Endothelial cell (in vitro differentiated cells): ENCODE results near the gene NXPH3. TPM values are rescaled to one million over a fixed set of nuclear protein-coding genes. Genes with fewer than 3 reads are reported as not detected.

Experiments used
- DNase-seq: peaks from one replicate; pipeline ENCODE4 v3.0.0; 2021; ENCODE audit warnings: low spot score
- H3K27ac Mint-ChIP-seq: one replicate; pipeline ENCODE4 v1.8.0; 2021; ENCODE audit warnings: mixed read lengths, inconsistent platforms; ENCODE audit not compliant: unreplicated experiment
- H3K27me3 Mint-ChIP-seq: one replicate; pipeline ENCODE4 v1.8.0; 2021; ENCODE audit warnings: mild to moderate bottlenecking, moderate library complexity, mixed read lengths, inconsistent platforms; ENCODE audit not compliant: unreplicated experiment
- H3K36me3 Mint-ChIP-seq: one replicate; pipeline ENCODE4 v1.8.0; 2021; ENCODE audit warnings: mild to moderate bottlenecking, low read depth, mixed read lengths, inconsistent platforms; ENCODE audit not compliant: unreplicated experiment
- H3K4me1 Mint-ChIP-seq: one replicate; pipeline ENCODE4 v1.8.0; 2021; ENCODE audit warnings: mild to moderate bottlenecking, mixed read lengths, inconsistent platforms; ENCODE audit not compliant: unreplicated experiment
- H3K4me3 Mint-ChIP-seq: one replicate; pipeline ENCODE4 v1.8.0; 2021; ENCODE audit warnings: mild to moderate bottlenecking, mixed read lengths, inconsistent platforms; ENCODE audit not compliant: unreplicated experiment
- H3K9me3 Mint-ChIP-seq: one replicate; pipeline ENCODE4 v1.8.0; 2021; ENCODE audit warnings: mixed read lengths, inconsistent platforms; ENCODE audit not compliant: unreplicated experiment
- total RNA-seq: library from RNA; stranded (reverse); fragmentation: NEBNext Ultra II Directional; extraction: Animal tissue kit (Norgen Biotek cat#: 25700); gene quantifications from one replicate; pipeline ENCODE4 v1.2.1, GENCODE V29; 2021; ENCODE audit not compliant: unreplicated experiment
- TF ChIP-seq, protein P1 (sequence below): fragments of 200-600 bp; sonication (generic); IDR thresholded peaks from one replicate; pipeline ENCODE4 v1.5.0; 2021; ENCODE audit warnings: antibody characterized with exemption; ENCODE audit not compliant: unreplicated experiment

Gene NXPH3
- total RNA-seq, 1 donor from 2014 or later = 6.6 TPM

DNA sequence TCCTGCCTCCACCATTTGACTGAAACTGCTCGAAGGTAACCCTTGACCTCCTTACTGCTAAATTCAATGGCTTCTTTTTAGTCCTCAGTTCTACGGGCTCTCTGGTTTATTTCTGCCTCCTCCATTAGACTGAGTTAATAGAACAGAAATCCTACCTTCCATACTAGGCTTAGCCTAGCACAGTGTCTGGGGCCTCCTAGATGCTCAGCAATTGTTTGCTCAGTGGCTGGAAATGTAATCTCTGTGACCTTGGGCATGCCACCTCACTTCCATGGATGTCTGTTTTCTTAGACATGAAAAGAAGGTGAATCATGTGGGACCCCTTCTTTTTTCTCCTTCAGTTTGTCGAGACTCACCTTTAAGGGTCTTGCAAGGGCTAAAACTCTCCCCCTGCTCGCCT lies 19.7 kb downstream of the NXPH3 start:
- Mint-ChIP-seq H3K36me3 (peaks cover 25% of the 10 kb centered on the region), H3K9me3 (no peaks in the 10 kb centered on the region), H3K4me1 (peaks cover 26% of the 10 kb centered on the region), H3K27ac (no peak overlapping the region), H3K27me3 (peaks cover 7% of the 10 kb centered on the region), H3K4me3 (peak overlapping the region; percentile 19)
- no peak for DNase-seq
- TF ChIP-seq, protein P1, sequence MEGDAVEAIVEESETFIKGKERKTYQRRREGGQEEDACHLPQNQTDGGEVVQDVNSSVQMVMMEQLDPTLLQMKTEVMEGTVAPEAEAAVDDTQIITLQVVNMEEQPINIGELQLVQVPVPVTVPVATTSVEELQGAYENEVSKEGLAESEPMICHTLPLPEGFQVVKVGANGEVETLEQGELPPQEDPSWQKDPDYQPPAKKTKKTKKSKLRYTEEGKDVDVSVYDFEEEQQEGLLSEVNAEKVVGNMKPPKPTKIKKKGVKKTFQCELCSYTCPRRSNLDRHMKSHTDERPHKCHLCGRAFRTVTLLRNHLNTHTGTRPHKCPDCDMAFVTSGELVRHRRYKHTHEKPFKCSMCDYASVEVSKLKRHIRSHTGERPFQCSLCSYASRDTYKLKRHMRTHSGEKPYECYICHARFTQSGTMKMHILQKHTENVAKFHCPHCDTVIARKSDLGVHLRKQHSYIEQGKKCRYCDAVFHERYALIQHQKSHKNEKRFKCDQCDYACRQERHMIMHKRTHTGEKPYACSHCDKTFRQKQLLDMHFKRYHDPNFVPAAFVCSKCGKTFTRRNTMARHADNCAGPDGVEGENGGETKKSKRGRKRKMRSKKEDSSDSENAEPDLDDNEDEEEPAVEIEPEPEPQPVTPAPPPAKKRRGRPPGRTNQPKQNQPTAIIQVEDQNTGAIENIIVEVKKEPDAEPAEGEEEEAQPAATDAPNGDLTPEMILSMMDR = no peak

DNA sequence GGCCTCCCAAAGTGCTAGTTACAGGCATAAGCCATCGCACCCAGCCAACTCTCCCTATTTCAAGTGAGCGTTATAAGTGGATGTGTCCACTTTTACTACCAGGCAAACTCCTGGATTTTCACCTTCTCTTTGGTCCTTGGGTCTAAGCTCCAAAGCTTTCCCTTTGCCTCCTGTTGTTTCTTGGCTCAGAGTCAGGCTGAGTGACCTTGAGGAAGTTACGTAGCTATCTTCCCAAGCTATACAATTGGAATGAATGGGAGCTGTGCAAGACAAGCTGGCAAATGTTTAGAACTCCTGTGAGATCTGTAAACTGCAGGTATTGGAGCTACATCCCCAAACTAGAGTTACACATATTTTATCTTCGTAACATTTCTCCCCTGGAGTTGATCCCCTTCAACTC lies 20.3 kb downstream of the NXPH3 start:
- H3K4me1 Mint-ChIP-seq = peaks cover 26% of the 10 kb centered on the region
- H3K9me3 Mint-ChIP-seq = no peaks in the 10 kb centered on the region
- no peak for DNase-seq
- peaks cover 8% of the 10 kb centered on the region for H3K27me3 Mint-ChIP-seq
- H3K36me3 Mint-ChIP-seq = peaks cover 25% of the 10 kb centered on the region
- no peak overlapping the region for H3K27ac Mint-ChIP-seq
- H3K4me3 Mint-ChIP-seq = no peak overlapping the region
- TF ChIP-seq, protein P1 = no peak

DNA sequence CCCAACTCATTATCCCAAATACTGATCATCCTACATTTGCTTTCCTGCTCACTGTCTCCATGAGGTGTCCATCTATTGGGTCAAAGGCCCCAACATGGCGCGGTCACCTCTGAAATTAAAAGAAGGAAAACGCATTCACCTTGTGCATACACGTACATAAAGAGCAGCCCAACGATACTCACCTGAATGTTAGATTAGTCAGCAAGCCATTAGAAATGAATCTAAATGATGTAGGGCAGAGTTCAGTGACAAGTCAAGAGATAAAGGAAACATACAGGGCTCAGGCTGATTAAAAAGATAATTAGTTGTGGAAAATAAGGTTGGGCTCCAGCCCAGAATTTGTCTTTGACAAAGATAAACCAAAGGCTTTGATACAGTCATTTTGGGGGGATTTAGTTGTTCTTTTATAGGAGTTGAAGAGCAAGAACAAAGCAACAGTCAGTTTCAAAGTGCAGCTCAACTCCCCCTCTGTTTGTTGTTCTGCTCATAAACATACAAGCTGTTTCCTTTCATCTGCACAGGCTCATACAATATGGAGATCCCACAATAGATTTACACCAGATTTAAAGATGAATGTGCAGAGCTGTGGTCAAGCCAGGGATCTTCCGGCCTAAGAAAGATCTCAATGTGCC lies 21.1 kb downstream of the NXPH3 start:
- Mint-ChIP-seq H3K27me3 (peaks cover 6% of the 10 kb centered on the region), H3K4me1 (peaks cover 25% of the 10 kb centered on the region), H3K27ac (no peak overlapping the region), H3K4me3 (peak overlapping the region; percentile 45), H3K9me3 (no peaks in the 10 kb centered on the region), H3K36me3 (peaks cover 26% of the 10 kb centered on the region)
- TF ChIP-seq, protein P1 = no peak
- no peak for DNase-seq

DNA sequence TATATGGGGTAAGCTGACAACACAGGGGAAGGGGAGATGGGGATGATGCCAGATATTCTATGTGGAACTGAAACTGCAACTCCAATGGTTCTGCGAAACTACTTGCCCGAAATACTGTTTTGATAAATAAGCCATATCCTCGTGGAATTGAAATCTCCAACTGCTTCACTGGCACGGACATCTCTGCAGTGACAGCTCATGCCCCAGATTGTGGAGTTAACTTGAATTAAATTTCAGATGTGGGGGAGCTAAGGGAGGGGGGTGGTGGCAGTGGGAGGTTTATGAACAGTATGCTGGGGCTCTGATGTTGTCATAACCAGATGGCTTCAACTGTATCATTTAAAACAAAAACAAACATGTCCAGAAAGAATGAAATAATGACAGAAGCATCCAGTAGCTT lies 21.8 kb downstream of the NXPH3 start:
- H3K36me3 Mint-ChIP-seq = peaks cover 23% of the 10 kb centered on the region
- H3K27me3 Mint-ChIP-seq = peaks cover 4% of the 10 kb centered on the region
- TF ChIP-seq, protein P1 = no peak
- H3K27ac Mint-ChIP-seq = no peak overlapping the region
- H3K4me1 Mint-ChIP-seq = peaks cover 21% of the 10 kb centered on the region
- H3K4me3 Mint-ChIP-seq = no peak overlapping the region
- no peaks in the 10 kb centered on the region for H3K9me3 Mint-ChIP-seq
- no peak for DNase-seq

DNA sequence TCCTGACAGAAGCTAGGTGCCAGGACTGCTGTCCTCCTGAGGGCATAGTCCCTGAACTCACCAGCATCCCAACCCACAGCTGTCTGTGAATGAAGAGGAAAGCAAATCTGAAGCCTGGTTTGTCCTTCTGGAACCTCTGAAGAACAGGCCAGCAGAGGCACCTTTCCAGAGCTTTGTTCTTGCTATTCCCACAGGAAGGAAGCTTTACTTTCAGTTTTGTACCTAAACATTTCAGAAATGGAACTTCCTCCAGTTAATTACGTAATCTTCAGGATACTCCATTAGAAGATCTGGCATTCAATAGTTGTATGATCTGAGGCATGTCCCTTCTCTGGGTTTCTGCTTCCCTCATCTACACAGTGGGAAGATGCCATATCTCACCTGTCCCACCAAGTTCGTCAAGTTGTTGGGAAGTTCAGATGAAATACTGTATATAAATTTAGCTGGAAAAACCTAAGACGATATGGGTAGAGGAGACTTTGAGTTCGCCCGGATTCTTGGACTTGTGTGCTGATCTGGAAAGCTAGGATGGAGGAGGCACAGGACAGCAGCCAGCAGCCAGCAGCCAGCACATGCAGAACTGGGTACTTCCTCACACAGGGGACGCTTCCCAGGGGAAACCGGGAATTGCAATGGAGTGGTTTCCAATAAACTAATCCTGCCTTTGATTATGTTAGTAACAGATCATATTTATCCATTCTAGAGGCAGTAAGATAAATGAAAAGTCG lies 22.4 kb downstream of the NXPH3 start:
- DNase-seq = no peak
- Mint-ChIP-seq H3K27ac (no peak overlapping the region), H3K4me3 (peak overlapping the region; percentile 28), H3K4me1 (peaks cover 23% of the 10 kb centered on the region), H3K27me3 (peaks cover 4% of the 10 kb centered on the region), H3K9me3 (no peaks in the 10 kb centered on the region), H3K36me3 (peaks cover 30% of the 10 kb centered on the region)
- TF ChIP-seq, protein P1 = no peak
